SK-N-SH (cell line): ENCODE results near the gene TMCO2. TPM values are rescaled to one million over a fixed set of nuclear protein-coding genes. Genes with fewer than 3 reads are reported as not detected.

Experiments used
- CTCF ChIA-PET: fragments of 300-600, 350-600 bp; formaldehyde crosslinking; extraction: SDS; loops from one replicate; lab custom pipeline; 2021; lab: Yijun Ruan, JAX
- POLR2A ChIA-PET: fragments of 350-600 bp; sonication (Branson Sonifier 250); formaldehyde crosslinking; extraction: SDS; loops from one replicate; lab custom pipeline; 2020; ENCODE audit warnings: antibody characterized with exemption, inconsistent platforms; lab: Yijun Ruan, JAX
- DNase-seq: peaks from one replicate; pipeline ENCODE4 v3.0.0; 2012
- H2AFZ ChIP-seq: fragments of 200-600 bp; sonication (generic); 2 replicates; pipeline ENCODE4 v1.8.1; 2016; ENCODE audit warnings: antibody characterized with exemption, mild to moderate bottlenecking, low read depth
- H3F3A ChIP-seq: fragments of 200-600 bp; sonication (generic); replicated peaks from 2 replicates; pipeline ENCODE3; 2016; ENCODE audit warnings: antibody characterized with exemption, mild to moderate bottlenecking; ENCODE audit not compliant: insufficient read depth
- H3K27ac ChIP-seq, 2 experiments: fragments of 200-500 bp in 1 of 2; fragments of 200-600 bp in 1 of 2; sonication (Bioruptor generic) in 1 of 2; sonication (generic), shearing (Covaris generic) in 1 of 2; 2 replicates each; pipeline versions ENCODE4 v1.5.1 to v1.6.1; 2014 to 2016; ENCODE audit warnings: low read depth in 2 of 2, inconsistent platforms in 1 of 2, low read length in 1 of 2, mild to moderate bottlenecking in 1 of 2, mixed read lengths in 1 of 2
- H3K27me3 ChIP-seq: fragments of 200-600 bp; sonication (generic), shearing (Covaris generic); 2 replicates; pipeline ENCODE4 v1.6.1; 2016; ENCODE audit warnings: mixed run types; ENCODE audit not compliant: insufficient read depth
- H3K36me3 ChIP-seq, 2 experiments: fragments of 200-500 bp in 1 of 2; fragments of 200-600 bp in 1 of 2; sonication (Bioruptor generic) in 1 of 2; sonication (generic) in 1 of 2; replicated peaks in 1 of 2; 2 replicates each; pipeline versions ENCODE3 to v1.5.1; 2014 to 2016; ENCODE audit warnings: low read length in 1 of 2, mild to moderate bottlenecking in 1 of 2; ENCODE audit not compliant: insufficient read depth in 2 of 2, control insufficient read depth in 1 of 2
- H3K4me1 ChIP-seq, 2 experiments: fragments of 200-500 bp in 1 of 2; fragments of 200-600 bp in 1 of 2; sonication (Bioruptor generic) in 1 of 2; sonication (generic), shearing (Covaris generic) in 1 of 2; 2 replicates each; pipeline versions ENCODE4 v1.5.1 to v1.6.1; 2014 to 2016; ENCODE audit warnings: low read depth in 1 of 2, low read length in 1 of 2, mixed run types in 1 of 2; ENCODE audit not compliant: insufficient read depth in 2 of 2, control insufficient read depth in 1 of 2
- H3K4me2 ChIP-seq: fragments of 200-600 bp; sonication (generic), shearing (Covaris generic); 2 replicates; pipeline ENCODE4 v1.6.1; 2017; ENCODE audit warnings: mixed run types
- H3K4me3 ChIP-seq, 2 experiments: fragments of 200-500 bp in 1 of 2; fragments of 200-600 bp in 1 of 2; sonication (Bioruptor generic) in 1 of 2; sonication (generic), shearing (Covaris generic) in 1 of 2; 2 replicates each; pipeline versions ENCODE4 v1.5.1 to v1.8.1; 2014 to 2016; ENCODE audit warnings: low read depth in 2 of 2, inconsistent platforms in 1 of 2, low read length in 1 of 2, mild to moderate bottlenecking in 1 of 2, mixed read lengths in 1 of 2, moderate library complexity in 1 of 2
- H3K79me2 ChIP-seq: fragments of 200-600 bp; sonication (generic); 2 replicates; pipeline ENCODE4 v1.8.1; 2017; ENCODE audit warnings: mild to moderate bottlenecking; ENCODE audit not compliant: insufficient read depth
- H3K9ac ChIP-seq: fragments of 200-600 bp; sonication (generic); 2 replicates; pipeline ENCODE4 v1.6.1; 2017; ENCODE audit warnings: mixed run types
- H3K9me2 ChIP-seq: fragments of 200-600 bp; sonication (generic); 2 replicates; pipeline ENCODE4 v1.6.1; 2017; ENCODE audit warnings: mixed run types
- H3K9me3 ChIP-seq: fragments of 200-600 bp; sonication (generic); 2 replicates; pipeline ENCODE4 v1.6.1; 2017; ENCODE audit warnings: mixed run types, mild to moderate bottlenecking, moderate library complexity
- H4K20me1 ChIP-seq: fragments of 200-600 bp; sonication (generic); 2 replicates; pipeline ENCODE4 v1.6.1; 2017; ENCODE audit warnings: mild to moderate bottlenecking, mixed run types; ENCODE audit not compliant: insufficient read depth
- CHD2 ChIP-seq: fragments of 150-350 bp; IDR thresholded peaks from 2 replicates; pipeline ENCODE4 v1.6.1; 2018; ENCODE audit warnings: low read length; ENCODE audit not compliant: partially characterized antibody
- ELF1 ChIP-seq: IDR thresholded peaks from 2 replicates; pipeline ENCODE4 v1.4.0; 2012
- FOXJ3 ChIP-seq: sonication (generic); formaldehyde crosslinking; IDR thresholded peaks from 2 replicates; pipeline ENCODE4 v1.5.1; 2020; ENCODE audit warnings: mild to moderate bottlenecking, missing genetic modification reagents
- GABPA ChIP-seq: IDR thresholded peaks from 2 replicates; pipeline ENCODE4 v1.4.0; 2012; ENCODE audit warnings: low read depth, mild to moderate bottlenecking
- GATA2 ChIP-seq: sonication (generic); formaldehyde crosslinking; IDR thresholded peaks from 2 replicates; pipeline ENCODE4 v1.5.0; 2020; ENCODE audit warnings: mild to moderate bottlenecking, missing genetic modification reagents
- JUND ChIP-seq: IDR thresholded peaks from 2 replicates; pipeline ENCODE4 v1.4.0; 2012
- MAX ChIP-seq: IDR thresholded peaks from 2 replicates; pipeline ENCODE4 v1.4.0; 2012; ENCODE audit warnings: low read depth
- MXI1 ChIP-seq: IDR thresholded peaks from 2 replicates; pipeline ENCODE4 v1.6.1; 2012; ENCODE audit warnings: mild to moderate bottlenecking, low read depth, low read length, improper control_type of control experiment
- NRF1 ChIP-seq: IDR thresholded peaks from 2 replicates; pipeline ENCODE4 v1.6.1; 2012; ENCODE audit warnings: low read depth, mild to moderate bottlenecking, low read length
- PBX3 ChIP-seq: IDR thresholded peaks from 2 replicates; pipeline ENCODE4; 2012
- POLR2AphosphoS5 ChIP-seq: IDR thresholded peaks from 2 replicates; pipeline ENCODE4 v1.6.1; 2012; ENCODE audit warnings: low read depth, low read length
- RAD21 ChIP-seq: IDR thresholded peaks from 2 replicates; pipeline ENCODE4 v1.6.1; 2012; ENCODE audit warnings: mild to moderate bottlenecking, low read length
- RCOR1 ChIP-seq: fragments of 150-350 bp; IDR thresholded peaks from 2 replicates; pipeline ENCODE4 v1.6.1; 2017; ENCODE audit warnings: antibody characterized with exemption, low read length
- TAF1 ChIP-seq: IDR thresholded peaks from 2 replicates; pipeline ENCODE4 v1.6.1; 2012; ENCODE audit warnings: low read depth, mild to moderate bottlenecking, low read length, moderate library complexity, borderline replicate concordance
- TEAD4 ChIP-seq: IDR thresholded peaks from 2 replicates; pipeline ENCODE4 v1.4.0; 2012; ENCODE audit warnings: mild to moderate bottlenecking, borderline replicate concordance; ENCODE audit not compliant: insufficient read depth
- USF1 ChIP-seq: IDR thresholded peaks from 2 replicates; pipeline ENCODE4 v1.4.0; 2012; ENCODE audit warnings: low read depth, borderline replicate concordance
- YY1 ChIP-seq: IDR thresholded peaks from 2 replicates; pipeline ENCODE4 v1.4.0; 2012; ENCODE audit warnings: low read depth, mild to moderate bottlenecking
- ZBTB33 ChIP-seq: IDR thresholded peaks from 2 replicates; pipeline ENCODE4 v1.4.0; 2012; ENCODE audit warnings: low read depth, borderline replicate concordance
- WGBS: methylation state at CpG from one replicate; pipeline ENCODE4 v1.1.6; 2017; ENCODE audit warnings: low lambda C conversion rate; 5-methylcytosine and 5-hydroxymethylcytosine counted together
- polyA plus RNA-seq, 3 experiments: library from polyadenylated mRNA; depleted of rRNA; stranded (reverse); fragments of >200 nt; gene quantifications; 2 replicates each; pipeline ENCODE4 v1.2.3, GENCODE V29; 2012

TMCO2 gene
- polyA plus RNA-seq, 1 of the 3 experiments (the other 2 are of a cell fraction) = not detected

GRCh38 chr1:40300249-40300567 lies 52.5 kb downstream of the TMCO2 start:
- Histone ChIP-seq H3K4me3 (no peak overlapping the region), H3K4me2 (no peak overlapping the region), H3F3A (peaks cover 4% of the 10 kb centered on the region), H4K20me1 (no peaks in the 10 kb centered on the region), H3K4me1 (no peaks in the 10 kb centered on the region; a peak in 1 of 4 replicates), H3K9me3 (no peaks in the 10 kb centered on the region), H3K9me2 (no peaks in the 10 kb centered on the region), H2AFZ (no peak overlapping the region), H3K27me3 (no peaks in the 10 kb centered on the region), H3K79me2 (no peaks in the 10 kb centered on the region), H3K36me3 (peaks cover 0 to 2% of the 10 kb centered on the region in 2 experiments), H3K9ac (no peak overlapping the region), H3K27ac (no peak overlapping the region)
- TF ChIP-seq TEAD4 (no peak), YY1 (no peak), PBX3 (no peak), POLR2AphosphoS5 (no peak), CHD2 (no peak), MXI1 (no peak), TAF1 (no peak), JUND (no peak)
- WGBS = no CpG with 5 or more reads among the region's 1 CpG
- DNase-seq = no peak
- ChIA-PET CTCF (interaction anchor here (1.9 to 2.8 kb wide), 2 partner anchors 16 to 39 kb away, joined by 6 to 14 read pairs; partner anchors contain the start of gene COL9A2), POLR2A (no interaction called here)

- Histone ChIP-seq H3F3A (peaks cover under 1% of the 10 kb centered on the region), H3K9me3 (no peaks in the 10 kb centered on the region), H3K27me3 (no peaks in the 10 kb centered on the region), H3K4me1 (no peaks in the 10 kb centered on the region; a peak in 1 of 4 replicates), H3K4me3 (no peak overlapping the region), H4K20me1 (no peaks in the 10 kb centered on the region), H3K4me2 (no peak overlapping the region), H3K27ac (no peak overlapping the region), H3K79me2 (no peaks in the 10 kb centered on the region), H3K36me3 (no peaks in the 10 kb centered on the region), H2AFZ (no peak overlapping the region), H3K9ac (no peak overlapping the region), H3K9me2 (no peaks in the 10 kb centered on the region)
- DNase-seq = no peak
- TF ChIP-seq FOXJ3 = no peak
- POLR2A ChIA-PET = no interaction called here
- 97% methylated on average over 7 of the region's 9 CpGs for WGBS
- CTCF ChIA-PET = interaction anchor here (2.8 kb wide), 1 partner anchor 16 kb away, joined by 14 read pairs; the partner anchor contains the start of gene COL9A2
These were observed 52.9 kb downstream of the TMCO2 start for GRCh38 chr1:40300651-40301050.

- Histone ChIP-seq H3K36me3 (no peaks in the 10 kb centered on the region), H3K9me3 (no peaks in the 10 kb centered on the region), H3K9me2 (no peaks in the 10 kb centered on the region), H3K9ac (no peak overlapping the region), H3K27ac (no peak overlapping the region), H2AFZ (no peak overlapping the region), H3K4me1 (no peaks in the 10 kb centered on the region; a peak in 1 of 4 replicates), H3F3A (no peaks in the 10 kb centered on the region), H3K79me2 (no peaks in the 10 kb centered on the region), H3K27me3 (no peaks in the 10 kb centered on the region), H4K20me1 (no peaks in the 10 kb centered on the region), H3K4me3 (no peak overlapping the region), H3K4me2 (no peak overlapping the region)
- no peak for DNase-seq
- ChIA-PET POLR2A (no interaction called here), CTCF (interaction anchor here (2.8 kb wide), 1 partner anchor 15 kb away, joined by 14 read pairs; the partner anchor contains the start of gene COL9A2)
- 50% methylated on average over 3 of the region's 10 CpGs for WGBS
- no peak for TF ChIP-seq RCOR1
- TF ChIP-seq USF1 = no peak
- TF ChIP-seq GATA2 (CRISPR knock-in tag) = no peak
- TF ChIP-seq TAF1 = no peak
- TF ChIP-seq NRF1 = no peak
- TF ChIP-seq MAX = no peak
- TF ChIP-seq GABPA = no peak
- TF ChIP-seq PBX3 = no peak
- no peak for TF ChIP-seq RAD21
- TF ChIP-seq ZBTB33 = no peak
- no peak for TF ChIP-seq YY1
- TF ChIP-seq ELF1 = no peak
These were observed 53.3 kb downstream of the TMCO2 start for GRCh38 chr1:40301066-40301465.
